HG03432 (cell line): Measurements from ENCODE around the gene MAPK10.
"Not testable (repeated sequence)": the region's sequence is repeated elsewhere in the genome, so short reads cannot be mapped to it uniquely, and the experiment has no call there.

Experiments used
- ATAC-seq: cut with Tn5 transposase; IDR thresholded peaks from one replicate; pipeline ENCODE4 v1.9.1; 2021; ENCODE audit warnings: mild to moderate bottlenecking, moderate library complexity; ENCODE audit not compliant: unreplicated experiment

MAPK10 gene

DNA sequence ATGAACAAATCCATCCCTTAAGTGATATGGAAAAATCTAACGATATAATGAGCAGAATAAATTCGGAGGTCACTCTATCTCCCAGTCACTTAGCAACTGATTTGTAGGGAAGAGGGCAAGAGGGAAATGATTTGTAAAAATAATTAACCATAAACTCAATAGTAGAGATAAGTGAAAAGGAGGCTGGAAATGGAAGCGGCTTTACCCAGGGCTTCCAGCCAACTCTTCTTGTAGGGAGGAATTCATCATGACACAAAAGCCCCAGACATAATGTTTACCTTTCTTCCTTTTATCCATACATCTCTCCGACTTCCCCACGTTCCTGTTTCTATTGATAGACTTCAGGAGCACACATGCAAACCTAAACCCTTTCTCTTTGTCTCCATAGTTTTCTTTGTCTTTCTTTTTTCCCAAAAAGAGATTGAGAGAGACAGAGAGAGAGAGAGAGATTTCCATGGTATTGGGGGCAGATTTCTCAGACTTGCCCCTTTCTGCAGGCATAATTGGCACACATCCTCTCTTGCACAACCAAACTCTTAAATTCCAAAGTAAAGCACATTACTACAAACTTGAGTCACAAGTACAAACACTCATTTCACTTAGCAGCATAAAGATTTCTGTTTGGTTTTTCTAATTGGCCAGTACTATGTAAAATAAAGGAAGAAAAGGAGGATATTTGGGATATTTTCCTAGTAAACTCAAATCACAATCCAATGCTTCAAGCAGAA, 140.9 kb downstream of the MAPK10 start:
- no peak for ATAC-seq

DNA sequence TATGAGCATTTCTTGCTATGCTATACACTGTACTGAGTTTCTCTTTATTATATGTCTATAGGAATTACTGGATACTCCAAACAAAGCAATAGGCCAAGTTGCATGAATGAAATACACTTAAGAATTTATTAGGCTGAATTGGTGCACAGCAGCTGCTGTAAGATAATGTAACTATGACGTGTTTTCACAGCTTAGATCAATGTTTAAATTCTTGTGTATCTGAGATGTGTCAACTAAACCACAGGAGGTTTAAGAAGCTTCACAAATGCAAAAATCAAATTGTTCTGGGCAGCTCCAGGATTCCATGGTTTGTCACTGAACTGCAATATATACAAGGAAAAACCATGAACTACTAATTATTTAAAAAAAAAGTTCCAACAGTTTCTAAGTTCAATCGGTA, 156.7 kb downstream of the MAPK10 start:
- no peak for ATAC-seq

DNA sequence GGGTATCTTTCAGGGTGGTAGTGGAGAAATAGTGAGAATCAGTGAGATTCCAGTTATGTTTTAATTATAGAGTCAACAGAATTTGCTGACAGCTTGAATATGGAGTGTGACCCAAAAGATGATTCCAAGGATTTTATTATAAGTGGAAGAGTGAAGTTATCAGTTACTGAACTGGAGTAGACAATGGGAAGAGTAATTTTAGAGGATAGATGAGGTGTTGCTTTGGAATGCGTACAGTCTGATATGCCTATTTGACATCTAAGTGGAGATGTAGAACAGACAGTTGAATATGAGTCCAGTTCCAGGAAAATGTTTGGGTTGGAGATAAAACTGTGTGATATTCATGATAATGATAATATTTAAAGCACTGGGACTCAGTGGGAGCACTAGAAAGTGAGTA, 174.2 kb downstream of the MAPK10 start:
- no peak for ATAC-seq

DNA sequence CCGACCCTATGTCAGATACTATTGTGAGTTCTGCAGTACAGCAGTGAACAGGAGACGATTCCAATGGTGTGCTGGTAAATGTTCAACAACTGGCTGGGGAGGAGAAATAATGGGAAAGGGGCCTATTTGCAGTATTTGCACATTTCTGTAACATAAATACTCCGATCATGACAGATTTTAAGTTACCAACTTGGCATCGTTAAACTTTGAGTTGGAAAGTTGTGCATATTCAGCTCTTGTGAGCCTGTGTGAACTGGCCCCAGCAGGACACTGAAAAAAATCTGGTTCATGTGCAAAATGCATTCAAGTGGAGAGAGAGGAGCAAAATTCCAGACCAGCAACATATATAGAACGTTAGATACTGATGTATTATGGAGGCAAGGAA, 175.0 kb downstream of the MAPK10 start:
- ATAC-seq, result no peak

DNA sequence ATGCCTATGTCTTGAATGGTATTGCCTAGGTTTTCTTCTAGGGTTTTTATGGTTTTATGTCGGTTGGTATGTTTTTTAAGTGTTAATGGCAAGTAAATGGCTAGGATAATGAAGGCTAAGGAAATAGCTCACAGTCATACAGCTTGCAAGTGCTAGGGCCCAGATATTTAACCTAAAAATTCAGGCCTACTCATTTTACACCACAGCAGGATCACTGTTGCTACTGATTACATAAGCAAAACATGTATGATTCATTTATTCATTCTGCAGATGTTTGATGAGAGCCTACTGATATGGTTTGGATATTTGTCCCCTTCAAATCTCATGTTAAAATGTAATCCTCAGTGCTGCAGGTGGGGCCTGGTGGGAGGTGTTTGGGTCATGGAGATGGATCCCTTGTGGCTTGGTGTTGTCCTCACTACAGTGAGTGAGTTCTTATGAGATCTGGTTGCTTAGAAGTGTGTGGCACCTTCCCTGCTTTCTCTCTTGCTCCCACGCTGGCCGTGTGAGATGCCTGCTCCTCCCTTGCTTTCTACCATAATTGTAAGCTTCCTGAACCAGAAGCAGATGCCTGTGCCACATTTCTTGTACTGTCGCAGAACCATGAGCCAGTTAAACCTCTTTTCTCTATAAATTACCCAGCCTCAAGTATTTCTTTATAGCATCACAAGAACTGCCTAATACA, 175.5 kb downstream of the MAPK10 start:
- no peak for ATAC-seq

DNA sequence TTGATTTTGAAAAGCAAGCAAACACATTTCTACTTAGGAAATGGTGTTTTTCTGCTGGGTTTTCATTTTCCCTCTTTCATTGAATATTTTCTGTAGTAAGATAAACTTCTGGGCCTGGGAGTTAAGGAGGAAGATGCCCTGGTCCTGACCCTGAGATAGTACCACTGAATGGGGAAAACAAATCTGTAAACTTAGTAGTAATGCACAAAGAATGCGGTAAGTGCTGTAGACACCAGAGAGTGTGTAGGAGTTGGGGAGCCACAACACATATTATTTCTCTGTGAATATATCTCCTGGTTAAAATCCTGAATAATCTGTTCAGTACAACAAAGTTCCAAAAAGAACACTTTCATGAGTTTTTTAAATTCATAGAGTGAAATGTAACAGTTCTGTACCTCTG, 178.3 kb downstream of the MAPK10 start:
- ATAC-seq, result no peak

DNA sequence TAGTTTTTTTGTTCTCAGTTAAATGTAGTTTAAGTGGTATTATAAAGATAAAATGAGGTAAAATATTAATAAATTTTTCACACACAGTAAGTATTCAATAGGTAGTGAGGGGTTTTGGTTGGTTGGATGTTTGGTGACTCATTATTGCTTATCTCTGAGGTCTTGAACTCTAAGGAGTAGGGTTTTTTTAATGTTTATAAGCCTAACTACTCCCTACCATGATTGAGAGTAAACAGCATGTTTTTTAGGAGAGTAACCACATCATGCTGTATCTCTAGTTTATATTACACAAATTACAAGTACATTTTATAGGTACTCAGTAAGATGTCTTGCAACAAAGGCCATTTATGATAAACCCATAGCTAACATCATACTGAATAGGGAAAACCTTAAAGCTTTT, 181.6 kb downstream of the MAPK10 start:
- no peak for ATAC-seq

DNA sequence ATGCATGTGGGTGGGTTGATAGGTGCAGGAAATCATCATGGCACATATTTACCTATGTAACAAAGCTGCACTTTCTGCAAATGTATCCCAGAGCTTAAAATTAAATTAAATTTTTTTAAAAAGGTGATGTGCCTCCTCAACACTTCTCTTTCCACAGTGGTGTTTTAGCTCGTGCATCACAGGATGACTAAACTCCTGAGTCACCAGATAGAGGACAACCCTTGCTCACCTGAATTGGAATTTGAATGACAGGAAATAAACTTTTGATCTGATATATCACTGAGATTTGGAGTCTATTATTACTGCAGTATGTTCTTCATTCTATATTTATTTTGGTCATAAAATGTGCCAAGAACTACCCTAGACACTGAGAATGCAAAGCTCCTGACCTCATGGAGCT, 185.3 kb downstream of the MAPK10 start:
- no peak for ATAC-seq

DNA sequence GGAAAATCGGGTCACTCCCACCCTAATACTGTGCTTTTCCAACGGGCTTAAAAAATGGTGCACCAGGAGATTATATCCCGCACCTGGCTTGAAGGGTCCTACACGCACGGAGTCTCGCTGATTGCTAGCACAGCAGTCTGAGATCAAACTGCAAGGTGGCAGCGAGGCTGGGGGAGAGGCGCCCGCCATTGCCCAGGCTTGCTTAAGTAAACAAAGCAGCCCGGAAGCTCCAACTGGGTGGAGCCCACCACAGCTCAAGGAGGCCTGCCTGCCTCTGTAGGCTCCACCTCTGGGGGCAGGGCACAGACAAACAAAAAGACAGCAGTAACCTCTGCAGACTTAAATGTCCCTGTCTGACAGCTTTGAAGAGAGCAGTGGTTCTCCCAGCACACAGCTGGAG, 191.5 kb downstream of the MAPK10 start:
- not testable (repeated sequence) for ATAC-seq

DNA sequence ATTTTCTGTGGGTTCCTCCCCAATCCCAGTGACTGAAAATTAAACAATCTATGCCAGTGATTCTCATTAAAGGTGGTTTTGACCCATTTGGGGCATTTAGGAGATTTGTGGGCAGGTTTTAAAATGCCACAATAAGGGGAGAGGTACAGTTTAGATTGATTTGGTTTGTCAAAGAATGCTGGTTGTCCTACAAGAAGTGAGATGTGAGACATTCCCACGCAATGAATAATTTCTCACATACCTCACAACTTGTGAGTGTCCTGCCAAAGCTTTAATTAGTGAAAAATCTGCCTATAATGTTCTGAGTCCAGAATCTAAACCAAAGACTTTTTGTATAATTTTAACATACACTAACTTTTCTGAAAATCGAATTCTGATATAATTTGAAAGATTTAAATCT, 199.4 kb downstream of the MAPK10 start:
- no peak for ATAC-seq

DNA sequence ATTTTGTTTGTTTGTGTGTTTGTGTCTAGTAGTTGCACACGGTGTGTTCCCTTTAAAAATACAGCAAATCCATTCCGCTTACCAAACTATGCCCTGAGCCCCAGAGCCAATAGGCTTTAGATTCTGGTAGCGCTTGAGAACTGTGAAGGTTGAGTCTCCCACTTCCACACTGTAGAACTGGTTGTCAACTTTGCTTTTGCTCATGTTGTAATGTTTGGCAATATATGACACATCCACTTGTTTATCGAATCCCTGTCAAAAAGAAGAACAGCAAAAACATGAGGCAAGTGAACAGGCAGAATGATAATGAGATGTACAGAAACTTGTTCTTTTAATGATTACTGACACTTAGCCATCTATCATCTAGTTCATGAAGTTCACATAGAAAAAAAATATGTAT, 200.6 kb downstream of the MAPK10 start:
- no peak for ATAC-seq

DNA sequence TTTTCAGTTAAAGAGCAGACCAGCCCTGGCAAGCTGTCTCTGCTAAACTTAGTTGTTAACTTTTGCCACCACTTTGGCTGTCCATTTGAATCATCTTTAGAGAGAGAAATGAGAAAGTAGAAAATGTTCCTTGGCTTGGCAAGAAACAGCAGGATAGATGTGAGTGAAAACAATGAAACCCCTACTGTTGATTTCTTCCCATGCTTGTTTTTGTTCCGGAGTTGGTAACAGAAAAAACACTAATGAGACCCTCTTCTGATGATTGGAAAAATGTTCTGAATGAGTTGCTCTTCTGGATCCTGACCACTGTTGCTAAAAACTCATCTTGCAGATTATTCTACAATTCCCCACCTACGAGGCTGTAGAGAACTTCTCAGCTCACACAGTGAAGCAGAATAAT, 203.3 kb downstream of the MAPK10 start:
- ATAC-seq, result no peak

DNA sequence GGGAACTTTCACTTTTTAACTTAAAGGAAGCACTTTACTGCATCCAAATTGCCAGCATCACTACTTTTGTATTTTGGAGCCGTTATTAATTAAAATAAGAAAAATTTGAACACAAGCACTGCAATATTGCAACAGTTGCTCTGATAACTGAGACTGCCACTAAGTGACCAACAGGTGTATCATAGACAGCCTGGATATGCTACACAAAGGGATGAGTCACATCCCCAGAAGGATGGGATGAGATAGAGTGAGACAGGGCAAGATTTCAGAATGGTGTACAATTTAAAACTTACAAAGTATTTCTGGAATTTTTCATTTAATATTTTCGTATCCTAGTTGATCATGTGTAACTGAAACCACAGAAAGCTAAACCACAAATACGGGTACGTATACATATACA, 204.1 kb downstream of the MAPK10 start:
- ATAC-seq, result no peak

DNA sequence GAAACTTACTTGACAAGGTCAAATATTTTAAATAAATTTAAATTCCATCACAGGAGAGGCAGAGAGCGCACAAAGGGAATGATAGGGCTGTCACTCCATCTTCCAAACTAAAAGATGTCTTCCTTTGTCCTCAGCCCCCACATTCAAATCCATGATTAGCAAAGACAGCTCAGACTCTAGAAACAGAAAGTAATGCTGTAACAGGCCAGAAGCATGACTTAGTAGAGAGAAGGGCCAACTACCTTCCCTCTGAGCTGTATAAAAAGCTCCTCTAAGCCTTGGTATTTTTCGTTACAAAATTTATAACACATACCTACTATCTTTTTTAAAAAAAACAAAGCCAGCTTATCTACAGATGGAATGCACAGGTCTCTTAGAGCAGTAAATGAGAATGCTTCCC, 207.4 kb downstream of the MAPK10 start:
- no peak for ATAC-seq

DNA sequence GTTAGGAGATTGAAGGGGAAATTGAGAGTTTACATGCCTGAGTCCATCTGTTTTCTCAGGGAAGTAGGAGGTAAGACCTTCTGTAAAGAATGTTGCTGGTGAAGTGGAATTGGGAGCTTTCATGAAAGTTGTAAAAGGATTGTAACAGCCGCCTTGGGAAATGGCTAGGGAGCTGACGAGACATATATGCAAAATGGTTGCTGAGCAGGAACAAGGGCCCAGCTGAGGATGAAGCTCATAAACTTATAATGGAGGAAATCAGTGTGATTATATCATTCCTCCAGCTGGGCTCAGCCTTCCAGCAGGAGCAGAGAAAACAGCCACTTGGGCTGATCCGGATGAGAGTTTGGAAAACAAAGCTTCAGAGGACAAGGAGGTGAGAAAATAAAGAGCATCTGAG, 208.7 kb downstream of the MAPK10 start:
- no peak for ATAC-seq

DNA sequence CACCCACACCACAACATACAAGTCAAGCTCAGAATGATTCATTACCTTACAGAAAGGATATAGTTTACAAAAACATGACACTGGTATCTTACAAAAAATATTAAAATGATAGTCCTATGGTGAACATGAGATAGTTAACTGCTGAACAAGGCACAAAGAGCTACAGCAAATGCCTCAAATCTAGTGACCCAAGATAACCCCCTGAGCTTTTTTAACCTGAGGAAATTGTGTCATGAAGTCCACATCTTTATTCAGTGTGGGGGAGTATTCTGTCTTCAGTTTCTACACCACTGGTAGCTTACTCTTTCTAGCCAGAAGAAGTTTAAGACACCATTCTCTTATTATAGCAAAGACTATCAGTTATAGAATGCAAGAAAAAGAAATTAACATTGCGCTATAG, 218.7 kb downstream of the MAPK10 start:
- ATAC-seq, result no peak

DNA sequence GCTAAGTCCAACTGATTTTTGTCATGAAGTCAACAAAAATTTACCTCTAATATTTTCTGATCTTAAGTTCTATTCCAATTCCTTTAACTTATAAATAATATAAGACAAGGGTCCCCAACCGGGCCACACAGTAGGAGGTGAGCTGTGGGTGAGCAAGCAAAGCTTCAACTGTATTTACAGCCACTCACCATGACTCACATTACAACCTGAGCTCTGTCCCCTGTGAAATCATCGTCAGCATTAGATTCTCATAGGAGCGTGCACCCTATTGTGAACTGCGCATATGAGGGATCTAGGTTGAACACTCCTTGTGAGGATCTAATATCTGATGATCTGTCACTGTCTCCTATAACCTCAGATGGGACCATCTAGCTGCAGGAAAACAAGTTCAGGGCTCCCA, 227.4 kb downstream of the MAPK10 start:
- ATAC-seq, result no peak

DNA sequence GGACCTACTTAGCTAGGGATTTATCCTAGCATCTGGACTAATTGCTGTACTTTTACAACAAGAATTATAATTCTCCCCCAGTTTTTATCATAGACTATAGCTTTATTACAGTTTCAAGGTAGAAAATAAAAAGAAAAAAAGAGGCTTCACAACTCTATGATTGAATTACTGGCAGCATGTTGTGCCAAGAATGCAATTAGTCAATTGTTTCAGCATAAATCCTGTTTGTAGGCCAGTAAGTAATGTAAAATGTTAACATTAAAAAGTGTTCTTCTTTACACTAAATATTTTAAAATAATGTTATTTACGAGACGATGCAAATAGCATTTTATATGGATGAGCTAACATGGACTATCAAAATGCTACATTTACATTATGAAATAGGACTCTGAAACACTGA, 228.4 kb downstream of the MAPK10 start:
- no peak for ATAC-seq

DNA sequence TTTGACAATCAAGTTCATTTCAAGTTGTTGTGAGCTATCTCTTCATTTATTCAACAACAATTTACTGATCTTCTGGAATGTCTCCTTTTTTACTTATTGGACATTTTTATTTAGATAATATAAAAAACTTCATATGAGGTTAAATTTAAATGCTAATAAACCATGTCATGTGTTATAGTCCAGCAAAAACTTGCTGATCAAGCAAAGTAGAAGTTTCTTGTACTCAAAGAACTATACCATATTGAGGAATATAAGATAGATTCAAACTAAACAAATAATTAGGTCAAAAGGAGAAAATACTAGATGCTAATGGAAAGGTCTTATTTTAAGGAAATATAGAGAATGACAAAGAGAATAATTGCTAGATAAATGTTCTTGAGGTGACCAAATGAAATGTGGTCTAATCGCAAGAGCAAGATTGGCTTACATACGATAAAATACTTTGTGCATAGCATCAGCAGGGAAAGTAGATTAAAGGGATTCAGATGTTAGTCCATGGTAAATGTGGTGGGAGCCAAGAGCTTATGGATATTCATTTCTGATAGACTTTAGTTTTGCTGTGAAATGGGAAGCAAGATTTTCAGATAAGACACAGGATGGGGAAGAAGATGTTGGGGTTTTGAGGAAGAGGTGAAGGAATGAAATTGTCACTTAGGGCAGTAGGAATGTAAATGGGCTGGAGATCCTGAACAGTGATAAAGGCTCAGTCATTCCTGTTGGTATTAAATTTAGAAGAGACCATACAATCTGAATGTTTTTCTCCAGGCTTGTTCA, 229.5 kb downstream of the MAPK10 start:
- no peak for ATAC-seq

DNA sequence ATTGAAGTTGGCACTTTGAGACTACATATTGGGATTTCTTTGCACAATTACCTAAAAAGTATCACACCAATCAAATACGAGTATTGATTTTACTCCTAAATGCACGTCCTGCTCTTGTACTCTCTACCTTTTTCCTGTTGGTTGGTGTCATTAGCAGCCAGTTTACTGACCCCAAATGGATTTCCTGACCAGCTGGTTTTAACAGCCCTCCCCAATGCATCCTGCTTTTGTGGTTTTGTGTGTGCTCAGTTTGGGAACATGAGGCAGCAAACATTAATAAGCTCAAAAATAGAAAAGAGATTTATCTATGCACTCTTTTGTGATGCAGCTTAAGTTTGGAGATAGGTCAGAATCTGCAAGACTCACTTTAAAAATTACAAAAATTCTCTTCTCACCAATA, 230.3 kb downstream of the MAPK10 start:
- no peak for ATAC-seq

DNA sequence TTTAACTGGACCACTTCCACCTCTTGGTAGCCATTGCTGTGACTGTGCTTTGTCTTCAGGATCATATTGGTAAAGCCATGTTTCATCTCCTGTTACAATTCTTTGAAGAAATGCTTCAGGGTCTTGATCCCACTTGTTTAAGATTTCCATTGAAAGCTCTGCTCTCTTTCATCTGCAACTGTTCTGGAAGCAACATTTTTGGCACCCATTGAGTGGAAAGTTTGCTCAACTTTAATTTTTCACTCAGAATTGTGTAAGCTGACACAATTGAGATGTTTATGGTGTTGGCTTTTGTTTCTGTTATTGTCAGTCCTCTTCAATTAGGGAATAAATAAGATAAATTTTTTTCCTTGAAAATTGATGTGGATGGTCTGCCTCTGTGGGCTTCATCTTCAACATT, 237.4 kb downstream of the MAPK10 start:
- no peak for ATAC-seq

DNA sequence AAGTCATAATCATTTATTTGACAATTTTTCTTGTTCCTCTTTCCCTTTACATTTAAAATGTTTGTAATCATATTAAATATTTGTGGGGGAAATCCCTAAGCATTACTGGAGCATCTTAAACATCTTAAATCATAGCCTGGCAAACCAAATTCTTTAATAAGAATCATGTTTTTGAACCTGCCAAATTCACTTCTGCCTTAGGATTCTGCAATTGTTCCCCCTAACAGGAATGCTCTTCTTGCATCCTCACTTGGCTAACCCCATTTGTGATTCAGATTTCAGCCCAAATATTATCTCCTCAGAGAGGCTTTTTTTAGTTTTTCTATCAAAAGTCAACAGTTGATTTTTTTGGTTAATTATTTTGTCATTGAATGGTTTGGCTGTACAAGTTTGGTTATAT, 241.1 kb downstream of the MAPK10 start:
- no peak for ATAC-seq
